Thyroid gland (tissue), 4 donors: Measurements from ENCODE around the gene VASN. TPM values are rescaled to one million over a fixed set of nuclear protein-coding genes. Genes with fewer than 3 reads are reported as not detected.

Source experiments
- DNase-seq, 2 donors: peaks; one replicate each; pipeline ENCODE4 v3.0.0-alpha.2; 2019
- H3K27ac ChIP-seq, 3 donors: fragments of 200-600 bp; sonication (generic); 1 replicate in 2 of 3; 2 replicates in 1 of 3; pipeline ENCODE4 v1.5.1; 2016 to 2019; ENCODE audit warnings: mild to moderate bottlenecking in 1 of 3, moderate library complexity in 1 of 3
- H3K27me3 ChIP-seq: fragments of 200-600 bp; sonication (generic); one replicate; pipeline ENCODE4 v1.5.1; 2019
- H3K36me3 ChIP-seq, 2 donors: fragments of 200-600 bp; sonication (generic); one replicate each; pipeline ENCODE4 v1.5.1; 2016 to 2019
- H3K4me1 ChIP-seq, 2 donors: fragments of 200-600 bp; sonication (generic); one replicate each; pipeline ENCODE4 v1.5.1; 2017 to 2019
- H3K4me3 ChIP-seq, 3 donors: fragments of 200-600 bp; sonication (generic); replicated peaks in 1 of 3; 1 replicate in 2 of 3; 2 replicates in 1 of 3; pipeline ENCODE4 v1.5.1; 2016; ENCODE audit warnings: mild to moderate bottlenecking in 1 of 3
- H3K9me3 ChIP-seq: fragments of 200-600 bp; sonication (generic); one replicate; pipeline ENCODE4 v1.5.1; 2017
- CTCF ChIP-seq, 6 experiments: fragments of 200-600 bp in 3 of 6; fragments of 450-650 bp in 3 of 6; sonication (generic) in 3 of 6; IDR thresholded peaks; one replicate each; pipeline ENCODE4 v1.5.1; 2016 to 2019; ENCODE audit warnings: antibody characterized with exemption in 6 of 6, mild to moderate bottlenecking in 2 of 6, inconsistent platforms in 1 of 6, moderate library complexity in 1 of 6
- POLR2A ChIP-seq, 2 donors: fragments of 450-650 bp; IDR thresholded peaks; one replicate each; pipeline ENCODE4 v1.6.1; 2017; ENCODE audit warnings: antibody characterized with exemption in 2 of 2, mild to moderate bottlenecking in 2 of 2, moderate library complexity in 1 of 2
- WGBS, 2 donors: methylation state at CpG; one replicate each; pipeline ENCODE4 v1.1.5; 2017; 5-methylcytosine and 5-hydroxymethylcytosine counted together
- intact Hi-C: fragments of 100-400 bp; cut with DNase I; formaldehyde crosslinking; loops from one replicate; pipeline ENCODE4 v1.15.1; 2023
- total RNA-seq, 4 donors: library from RNA; depleted of rRNA; stranded (reverse); fragments of >200 nt; gene quantifications; one replicate each; pipeline ENCODE4 v1.2.3, GENCODE V29; 2016

VASN gene
- total RNA-seq, 4 donors from 2014 or later = 21.9 to 47.0 (median 28.8) TPM

- Histone ChIP-seq H3K4me3 (no peak overlapping the region), H3K27ac (no peak overlapping the region), H3K4me1 (peaks cover 11 to 16% of the 10 kb centered on the region in 2 donors), H3K27me3 (no peaks in the 10 kb centered on the region), H3K36me3 (no peaks in the 10 kb centered on the region), H3K9me3 (no peaks in the 10 kb centered on the region)
- no peak for DNase-seq
- 80 to 84% methylated on average over 7 of the region's 7 CpGs for WGBS, 2 donors
- intact Hi-C loops = no loop called here
- TF ChIP-seq POLR2A (IDR thresholded peaks at IDR 0.05) = no peak
- TF ChIP-seq CTCF (IDR thresholded peaks at IDR 0.05) = no peak
Observed at GRCh38 chr16:4419402-4419959, 47.8 kb downstream of the VASN start.

GRCh38 chr16:4420505-4421105, 49.0 kb downstream of the VASN start:
- Histone ChIP-seq H3K36me3 (no peaks in the 10 kb centered on the region), H3K4me3 (no peak overlapping the region), H3K27me3 (no peaks in the 10 kb centered on the region), H3K4me1 (peaks cover 7 to 11% of the 10 kb centered on the region in 2 donors), H3K27ac (no peak overlapping the region), H3K9me3 (no peaks in the 10 kb centered on the region)
- no peak for DNase-seq
- 79 to 81% methylated on average over 8 of the region's 8 CpGs for WGBS, 2 donors
- TF ChIP-seq POLR2A (IDR thresholded peaks at IDR 0.05) (no peak), CTCF (IDR thresholded peaks at IDR 0.05) (no peak)
- intact Hi-C loops = no loop called here

GRCh38 chr16:4425378-4426020, 53.9 kb downstream of the VASN start, which contains the start of gene DNAJA3:
DNAJA3 (plus strand) TSS chr16:4425868; CDS start chr16:4425882, 14 bp downstream.
- 0% methylated on average over 24 to 42 of the region's 68 CpGs for WGBS, 2 donors
- DNase-seq = peak; percentile 90 to 92

GRCh38 chr16:4426021-4426684, 54.5 kb downstream of the VASN start:
- Histone ChIP-seq H3K4me1 (peaks cover 12 to 17% of the 10 kb centered on the region in 2 donors), H3K27me3 (no peaks in the 10 kb centered on the region), H3K36me3 (no peaks in the 10 kb centered on the region), H3K27ac (peak overlapping the region; percentile 95 to 99 (median 98)), H3K4me3 (peak overlapping the region; percentile 52 to 91 (median 84)), H3K9me3 (no peaks in the 10 kb centered on the region)
- DNase-seq = no peak
- 6 to 7% methylated on average over 18 to 23 of the region's 31 CpGs for WGBS, 2 donors
- no peak for TF ChIP-seq CTCF (IDR thresholded peaks at IDR 0.05)
- intact Hi-C loops = no loop called here

More at GRCh38 chr16:4425378-4426020, 53.9 kb downstream of the VASN start, which contains the start of gene DNAJA3:
- Histone ChIP-seq H3K4me1 (peaks cover 12 to 17% of the 10 kb centered on the region in 2 donors), H3K27me3 (no peaks in the 10 kb centered on the region), H3K9me3 (no peaks in the 10 kb centered on the region), H3K27ac (peak within 1 kb of the TSS; percentile 95 to 99 (median 98)), H3K36me3 (no peaks in the 10 kb centered on the region), H3K4me3 (peak within 1 kb of the TSS; percentile 52 to 91 (median 84))
- intact Hi-C loops = no loop called here
- TF ChIP-seq POLR2A (IDR thresholded peaks at IDR 0.05) (peak in 1 of 2 donors; percentile 75), CTCF (IDR thresholded peaks at IDR 0.05) (no peak)
